LNCAP (cell line): Measurements from ENCODE around the gene NPTX2.

Source experiments
- TF ChIP-seq, protein P1 (sequence below): fragments of 450-650 bp; IDR thresholded peaks from 2 replicates; pipeline ENCODE4 v1.5.1; 2017; ENCODE audit warnings: mild to moderate bottlenecking

Gene NPTX2

GRCh38 chr7:98575878-98576277, 41.2 kb upstream of the NPTX2 start:
- TF ChIP-seq, protein P1, sequence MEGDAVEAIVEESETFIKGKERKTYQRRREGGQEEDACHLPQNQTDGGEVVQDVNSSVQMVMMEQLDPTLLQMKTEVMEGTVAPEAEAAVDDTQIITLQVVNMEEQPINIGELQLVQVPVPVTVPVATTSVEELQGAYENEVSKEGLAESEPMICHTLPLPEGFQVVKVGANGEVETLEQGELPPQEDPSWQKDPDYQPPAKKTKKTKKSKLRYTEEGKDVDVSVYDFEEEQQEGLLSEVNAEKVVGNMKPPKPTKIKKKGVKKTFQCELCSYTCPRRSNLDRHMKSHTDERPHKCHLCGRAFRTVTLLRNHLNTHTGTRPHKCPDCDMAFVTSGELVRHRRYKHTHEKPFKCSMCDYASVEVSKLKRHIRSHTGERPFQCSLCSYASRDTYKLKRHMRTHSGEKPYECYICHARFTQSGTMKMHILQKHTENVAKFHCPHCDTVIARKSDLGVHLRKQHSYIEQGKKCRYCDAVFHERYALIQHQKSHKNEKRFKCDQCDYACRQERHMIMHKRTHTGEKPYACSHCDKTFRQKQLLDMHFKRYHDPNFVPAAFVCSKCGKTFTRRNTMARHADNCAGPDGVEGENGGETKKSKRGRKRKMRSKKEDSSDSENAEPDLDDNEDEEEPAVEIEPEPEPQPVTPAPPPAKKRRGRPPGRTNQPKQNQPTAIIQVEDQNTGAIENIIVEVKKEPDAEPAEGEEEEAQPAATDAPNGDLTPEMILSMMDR, result no peak

DNA sequence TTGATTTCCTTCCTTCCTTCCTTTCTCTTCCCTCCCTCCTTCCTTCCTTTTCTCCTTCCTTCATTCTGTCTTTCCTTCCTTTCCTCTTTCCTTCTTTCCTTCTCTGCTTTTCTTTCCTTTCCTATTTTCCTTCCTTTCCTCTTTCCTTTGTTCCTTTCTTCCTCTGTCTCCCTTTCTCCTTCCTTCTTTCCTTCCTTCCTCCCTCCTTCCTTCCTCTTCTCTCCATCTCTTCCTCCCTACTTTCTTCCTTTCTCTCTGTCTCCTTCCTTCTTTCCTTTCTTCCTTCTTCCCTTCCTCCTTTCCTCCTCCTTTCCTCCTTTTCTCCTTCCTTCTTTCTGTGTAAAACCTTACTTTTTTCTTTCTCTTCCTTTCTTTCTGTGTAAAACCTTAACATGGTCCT, 32.3 kb upstream of the NPTX2 start:
- TF ChIP-seq, protein P1, result no peak

DNA sequence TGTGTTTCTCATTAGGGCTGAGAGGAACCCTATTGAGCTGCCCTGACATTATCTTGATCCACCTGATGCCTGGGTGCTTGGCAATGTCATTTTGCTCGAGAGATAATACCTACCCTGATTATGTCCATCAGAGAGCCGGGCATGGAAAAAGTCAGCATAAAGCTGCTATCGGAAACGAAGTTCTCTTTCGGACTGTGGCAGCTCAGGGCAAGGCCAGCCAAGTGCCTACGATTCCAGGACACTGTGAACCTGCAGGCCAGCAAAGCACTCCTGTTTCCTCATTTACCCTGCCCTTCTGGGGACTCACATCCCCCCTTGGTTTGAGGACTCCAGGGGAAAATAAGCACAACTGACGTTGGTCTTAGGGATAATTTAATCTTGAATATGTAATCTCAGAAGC, 25.2 kb upstream of the NPTX2 start:
- TF ChIP-seq, protein P1, result no peak

- TF ChIP-seq, protein P1, result no peak
Observed at GRCh38 chr7:98594348-98594747, 22.7 kb upstream of the NPTX2 start.

DNA sequence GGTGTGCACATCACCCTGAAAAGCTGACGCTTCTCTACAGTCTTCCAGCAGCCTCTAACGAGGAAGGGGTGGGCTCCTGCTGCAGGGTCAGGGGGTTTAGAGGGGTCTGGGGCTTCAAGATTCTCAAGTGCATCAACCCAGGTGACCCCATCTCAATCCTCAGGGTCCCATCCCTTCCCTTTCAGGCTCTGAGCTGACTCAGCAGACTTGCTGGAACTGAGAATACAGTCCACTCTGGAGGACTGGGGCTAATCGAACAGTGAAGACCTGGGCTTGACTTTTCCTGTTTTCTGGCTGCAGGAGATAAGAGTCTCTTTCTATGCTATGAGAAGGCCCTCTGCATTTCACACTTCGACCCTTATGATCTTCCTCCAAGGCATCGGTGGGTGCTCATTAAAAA, 22.3 kb upstream of the NPTX2 start:
- TF ChIP-seq, protein P1, result no peak

GRCh38 chr7:98598846-98599615, 18.1 kb upstream of the NPTX2 start:
- TF ChIP-seq, protein P1, result no peak

GRCh38 chr7:98599886-98600285, 17.2 kb upstream of the NPTX2 start:
- TF ChIP-seq, protein P1, result no peak
